HL-60 (cell line): Measurements from ENCODE around the gene KRT77.

Source experiments
- CTCF ChIP-seq: IDR thresholded peaks from one replicate; pipeline ENCODE4 v1.5.1; 2011; ENCODE audit warnings: low read length, control low read depth, inconsistent platforms; ENCODE audit not compliant: insufficient read depth
- REST ChIP-seq: IDR thresholded peaks from 2 replicates; pipeline ENCODE4 v1.6.1; 2012; ENCODE audit warnings: low read depth; ENCODE audit not compliant: insufficient replicate concordance

- no peak for TF ChIP-seq CTCF
- no peak for TF ChIP-seq REST
Measured at GRCh38 chr12:52687497-52688385, 15.6 kb downstream of the KRT77 start.
